IMR-90 (cell line): ENCODE measurements around the gene SHISAL1. TPM values are rescaled to one million over a fixed set of nuclear protein-coding genes. Genes with fewer than 3 reads are reported as not detected.

ENCODE experiments used
- ATAC-seq: fragments of 200-7000 bp; cut with Tn5 transposase; 2 replicates; pipeline ENCODE4 v1.9.1; 2020; ENCODE audit warnings: low read depth, mild to moderate bottlenecking, moderate library complexity
- BruUV-seq: library from RNA; stranded (reverse); fragments of 400-500 nt; replicated peaks from 2 replicates; lab custom pipeline; 2021; lab: Mats Ljungman, UMichigan
- CTCF ChIA-PET: fragments of 300-600 bp; formaldehyde crosslinking; extraction: SDS; loops from one replicate; lab custom pipeline; 2021; ENCODE audit warnings: antibody characterized with exemption; lab: Yijun Ruan, JAX
- POLR2A ChIA-PET: fragments of 300-600 bp; sonication (Branson Sonifier 250); formaldehyde crosslinking; loops from one replicate; lab custom pipeline; 2022; ENCODE audit warnings: antibody characterized with exemption; ENCODE audit not compliant: unreplicated experiment; lab: Charles Lee
- DNase-seq: peaks from one replicate; pipeline ENCODE4 v3.0.0; 2013
- H2AFZ ChIP-seq: replicated peaks from 2 replicates; pipeline ENCODE3; 2013; ENCODE audit warnings: low read length, mild to moderate bottlenecking; ENCODE audit not compliant: poor library complexity
- H2AK5ac ChIP-seq: 2 replicates; pipeline ENCODE4 v1.6.1; 2013; ENCODE audit warnings: low read depth, low read length, inconsistent platforms
- H2AK9ac ChIP-seq: replicated peaks from 2 replicates; pipeline ENCODE3; 2013; ENCODE audit warnings: mild to moderate bottlenecking, low read depth, low read length, moderate library complexity; ENCODE audit not compliant: poor library complexity
- H2BK120ac ChIP-seq: 2 replicates; pipeline ENCODE4 v1.6.1; 2013; ENCODE audit warnings: low read depth, low read length, inconsistent platforms
- H2BK15ac ChIP-seq: 3 replicates; pipeline ENCODE4 v1.6.1; 2013; ENCODE audit warnings: low read depth, low read length, inconsistent platforms
- H2BK20ac ChIP-seq: 2 replicates; pipeline ENCODE4 v1.6.1; 2013; ENCODE audit warnings: low read depth, mild to moderate bottlenecking, inconsistent platforms, low read length, moderate library complexity
- H2BK5ac ChIP-seq: 2 replicates; pipeline ENCODE4 v1.6.1; 2013; ENCODE audit warnings: mild to moderate bottlenecking, low read depth, low read length, inconsistent platforms; ENCODE audit not compliant: poor library complexity, severe bottlenecking
- H3K14ac ChIP-seq: replicated peaks from 2 replicates; pipeline ENCODE4 v1.6.1; 2013; ENCODE audit warnings: low read depth, low read length, inconsistent platforms
- H3K18ac ChIP-seq: 2 replicates; pipeline ENCODE4 v1.6.1; 2013; ENCODE audit warnings: low read depth, low read length, control low read depth
- H3K23ac ChIP-seq: 2 replicates; pipeline ENCODE4 v1.6.1; 2013; ENCODE audit warnings: low read depth, low read length, inconsistent platforms
- H3K27ac ChIP-seq: 2 replicates; pipeline ENCODE4 v1.5.1; 2013; ENCODE audit warnings: mild to moderate bottlenecking, control low read depth, low read length; ENCODE audit not compliant: insufficient read depth
- H3K27me3 ChIP-seq: 2 replicates; pipeline ENCODE4 v1.6.1; 2013; ENCODE audit warnings: low read length; ENCODE audit not compliant: control insufficient read depth, insufficient read depth
- H3K36me3 ChIP-seq: 2 replicates; pipeline ENCODE4 v1.6.1; 2013; ENCODE audit warnings: low read length, mixed read lengths; ENCODE audit not compliant: control insufficient read depth, insufficient read depth
- H3K4ac ChIP-seq: 2 replicates; pipeline ENCODE4 v1.6.1; 2013; ENCODE audit warnings: low read depth, low read length, inconsistent platforms
- H3K4me1 ChIP-seq: 2 replicates; pipeline ENCODE4 v1.6.1; 2013; ENCODE audit warnings: low read length, mixed read lengths; ENCODE audit not compliant: control insufficient read depth, insufficient read depth
- H3K4me2 ChIP-seq: 2 replicates; pipeline ENCODE4 v1.6.1; 2013; ENCODE audit warnings: low read depth, mild to moderate bottlenecking, control low read depth, low read length, moderate library complexity
- H3K4me3 ChIP-seq: 2 replicates; pipeline ENCODE4 v1.5.1; 2013; ENCODE audit warnings: low read depth, mild to moderate bottlenecking, control low read depth, low read length, moderate library complexity; ENCODE audit not compliant: insufficient read depth
- H3K56ac ChIP-seq: 2 replicates; pipeline ENCODE4 v1.6.1; 2013; ENCODE audit warnings: low read length, inconsistent platforms; ENCODE audit not compliant: insufficient read depth; ENCODE audit errors: extremely low read depth
- H3K79me1 ChIP-seq, 2 experiments: 2 replicates each; pipeline ENCODE4 v1.6.1; 2013; ENCODE audit warnings: low read length in 2 of 2, inconsistent platforms in 1 of 2, low read depth in 1 of 2
- H3K9ac ChIP-seq: 2 replicates; pipeline ENCODE4 v1.6.1; 2013; ENCODE audit warnings: low read depth, low read length, control low read depth
- H3K9me1 ChIP-seq: 2 replicates; pipeline ENCODE4 v1.6.1; 2013; ENCODE audit warnings: low read length, inconsistent platforms; ENCODE audit not compliant: insufficient read depth
- H3K9me3 ChIP-seq: 2 replicates; pipeline ENCODE4 v1.6.1; 2013; ENCODE audit warnings: low read length; ENCODE audit not compliant: control insufficient read depth, insufficient read depth
- H4K20me1 ChIP-seq: 2 replicates; pipeline ENCODE4 v1.6.1; 2013; ENCODE audit warnings: low read length, inconsistent platforms; ENCODE audit not compliant: insufficient read depth
- H4K5ac ChIP-seq: 2 replicates; pipeline ENCODE4 v1.6.1; 2013; ENCODE audit warnings: mild to moderate bottlenecking, low read depth, low read length, control low read depth
- H4K8ac ChIP-seq, 2 experiments: 2 replicates each; pipeline ENCODE4 v1.6.1; 2013; ENCODE audit warnings: low read depth in 2 of 2, low read length in 2 of 2, control low read depth in 1 of 2, inconsistent platforms in 1 of 2
- H4K91ac ChIP-seq: 2 replicates; pipeline ENCODE4 v1.6.1; 2013; ENCODE audit warnings: low read depth, low read length, inconsistent platforms; ENCODE audit not compliant: insufficient read depth
- BHLHE40 ChIP-seq: fragments of 150-350 bp; IDR thresholded peaks from 2 replicates; pipeline ENCODE4 v1.6.1; 2016; ENCODE audit warnings: mild to moderate bottlenecking, low read depth, low read length
- CEBPB ChIP-seq: IDR thresholded peaks from 2 replicates; pipeline ENCODE4 v1.6.1; 2012; ENCODE audit warnings: low read depth, low read length, improper control_type of control experiment
- CHD1 ChIP-seq: IDR thresholded peaks from 2 replicates; pipeline ENCODE4 v1.6.1; 2012; ENCODE audit warnings: low read depth, low read length, improper control_type of control experiment
- CTCF ChIP-seq: conservative IDR thresholded peaks from 2 replicates; pipeline ENCODE4 v1.5.1; 2012; ENCODE audit warnings: mild to moderate bottlenecking, low read depth, low read length, improper control_type of control experiment
- ELK1 ChIP-seq: fragments of 150-350 bp; IDR thresholded peaks from 2 replicates; pipeline ENCODE4 v1.6.1; 2016; ENCODE audit warnings: low read depth, mild to moderate bottlenecking, low read length, moderate library complexity, borderline replicate concordance
- FOS ChIP-seq: fragments of 150-350 bp; IDR thresholded peaks from 2 replicates; pipeline ENCODE4 v1.6.1; 2016; ENCODE audit warnings: low read depth, low read length
- MAFK ChIP-seq: IDR thresholded peaks from 2 replicates; pipeline ENCODE4 v1.6.1; 2012; ENCODE audit warnings: low read depth, low read length, improper control_type of control experiment
- MAZ ChIP-seq: IDR thresholded peaks from 2 replicates; pipeline ENCODE4 v1.6.1; 2012; ENCODE audit warnings: low read depth, mild to moderate bottlenecking, low read length, improper control_type of control experiment, moderate library complexity, borderline replicate concordance
- MXI1 ChIP-seq: IDR thresholded peaks from 2 replicates; pipeline ENCODE4 v1.6.1; 2012; ENCODE audit warnings: low read depth, mild to moderate bottlenecking, low read length, moderate library complexity, borderline replicate concordance
- NFE2L2 ChIP-seq: fragments of 150-350 bp; IDR thresholded peaks from 2 replicates; pipeline ENCODE4 v1.6.1; 2016; ENCODE audit warnings: low read depth, mild to moderate bottlenecking, low read length
- POLR2A ChIP-seq: IDR thresholded peaks from 2 replicates; pipeline ENCODE4 v1.6.1; 2012; ENCODE audit warnings: mild to moderate bottlenecking, low read depth, low read length
- RAD21 ChIP-seq: IDR thresholded peaks from 2 replicates; pipeline ENCODE4 v1.6.1; 2012; ENCODE audit warnings: low read length, improper control_type of control experiment
- RCOR1 ChIP-seq: IDR thresholded peaks from 2 replicates; pipeline ENCODE4 v1.6.1; 2012; ENCODE audit warnings: mild to moderate bottlenecking, low read length, improper control_type of control experiment; ENCODE audit not compliant: insufficient replicate concordance
- RFX5 ChIP-seq: IDR thresholded peaks from 2 replicates; pipeline ENCODE4 v1.8.0; 2012; ENCODE audit warnings: low read depth, mild to moderate bottlenecking, low read length, moderate library complexity
- SMC3 ChIP-seq: fragments of 150-350 bp; IDR thresholded peaks from 2 replicates; pipeline ENCODE4 v1.6.1; 2016; ENCODE audit warnings: low read depth, mild to moderate bottlenecking, antibody characterized with exemption, low read length, moderate library complexity
- USF2 ChIP-seq: fragments of 150-350 bp; IDR thresholded peaks from 2 replicates; pipeline ENCODE4 v1.6.1; 2017; ENCODE audit warnings: mild to moderate bottlenecking, antibody characterized with exemption, low read length, low read depth
- WGBS, 2 experiments: methylation state at CpG; one replicate each; pipeline versions ENCODE4 v1.1.5 to v1.1.7; 2013; ENCODE audit warnings: missing lambda C conversion rate in 2 of 2; ENCODE audit not compliant: insufficient read length in 1 of 2; ENCODE audit errors: extremely low coverage in 2 of 2; 5-methylcytosine and 5-hydroxymethylcytosine counted together
- dilution Hi-C: fragments of 300-500 bp; cut with HindIII; formaldehyde crosslinking; loops from one replicate; pipeline ENCODE4 v1.14.3; 2018; ENCODE audit warnings: low sequenced_read_pairs; ENCODE audit not compliant: unreplicated experiment
- in situ Hi-C: fragments of 300-500 bp; cut with MboI; formaldehyde crosslinking; loops from 3 replicates; pipeline ENCODE4 v1.14.3; 2019; ENCODE audit warnings: low sequenced_read_pairs, inconsistent platforms, mixed read lengths
- intact Hi-C: fragments of 100-400 bp; cut with micrococcal nuclease; formaldehyde crosslinking; loops from 2 replicates; pipeline ENCODE4 v1.10.0; 2022
- polyA plus RNA-seq, 3 experiments: library from polyadenylated mRNA; depleted of rRNA; stranded (reverse); fragments of >200 nt; gene quantifications; 2 replicates each; pipeline ENCODE4 v1.2.3, GENCODE V29; 2012; ENCODE audit warnings: low replicate concordance in 1 of 3
- total RNA-seq: library from RNA; depleted of rRNA; stranded (reverse); fragments of >200 nt; gene quantifications from 2 replicates; pipeline ENCODE4 v1.2.3, GENCODE V29; 2012

The SHISAL1 gene
- total and polyA plus RNA-seq, 2 of the 4 experiments (the other 2 are of a cell fraction) = 1.0 to 1.4 TPM

DNA sequence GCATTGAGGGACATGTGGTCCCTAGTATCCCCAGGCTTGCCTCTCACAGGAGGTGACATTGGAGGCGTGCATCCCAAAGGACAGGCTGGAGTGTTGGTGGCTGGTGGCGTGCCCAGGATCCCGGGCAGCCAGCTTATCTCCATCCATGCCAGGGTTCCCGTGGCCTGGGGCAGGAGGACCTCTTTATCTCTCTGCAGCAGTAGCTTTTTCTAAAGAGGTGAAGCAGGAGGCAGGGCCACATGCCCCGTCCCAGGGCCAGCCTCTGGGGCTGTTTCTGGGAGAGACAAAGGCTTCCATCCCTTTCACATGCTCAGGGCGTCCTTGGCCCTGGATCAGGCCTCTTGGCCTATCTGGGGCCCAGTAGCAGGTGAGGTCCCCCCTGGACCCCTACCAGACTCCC lies 112.3 kb downstream of the SHISAL1 start:
- H4K8ac ChIP-seq = no peak overlapping the region
- ATAC-seq (no peak), DNase-seq (no peak)
- H3K9me1 ChIP-seq = peaks cover 10% of the 10 kb centered on the region
- no peak overlapping the region for H2AFZ ChIP-seq
- ChIA-PET CTCF (no interaction called here), POLR2A (no interaction called here)
- peaks cover 20% of the 10 kb centered on the region for H3K4me1 ChIP-seq
- no peak overlapping the region for H2BK120ac ChIP-seq
- H3K4ac ChIP-seq = no peak overlapping the region
- no peak overlapping the region for H2BK20ac ChIP-seq
- in situ Hi-C loops (no loop called here), intact Hi-C loops (no loop called here), dilution Hi-C loops (no loop called here)
- no peak overlapping the region for H2AK9ac ChIP-seq
- no peak overlapping the region for H2BK5ac ChIP-seq
- H3K23ac ChIP-seq = no peak overlapping the region
- no peak overlapping the region for H4K5ac ChIP-seq
- WGBS, 2 experiments = no CpG with 5 or more reads among the region's 6 CpGs
- peaks cover 16% of the 10 kb centered on the region for H3K27me3 ChIP-seq
- no peak overlapping the region for H3K4me2 ChIP-seq
- H3K14ac ChIP-seq = no peak overlapping the region
- no peak overlapping the region for H3K56ac ChIP-seq
- H3K9me3 ChIP-seq = no peaks in the 10 kb centered on the region
- H2BK15ac ChIP-seq = no peak overlapping the region
- H3K79me1 ChIP-seq = no peaks in the 10 kb centered on the region
- no peak overlapping the region for H3K18ac ChIP-seq
- H4K91ac ChIP-seq = no peak overlapping the region
- H3K9ac ChIP-seq = no peak overlapping the region
- TF ChIP-seq POLR2A (no peak), FOS (no peak), RCOR1 (no peak), MAZ (no peak), BHLHE40 (no peak), USF2 (no peak), SMC3 (no peak), NFE2L2 (no peak), CHD1 (no peak), RAD21 (no peak), MXI1 (no peak), CTCF (no peak), MAFK (no peak), RFX5 (no peak), ELK1 (no peak), CEBPB (no peak)
- H3K27ac ChIP-seq = no peak overlapping the region
- BruUV-seq = no TSS peak
- H4K20me1 ChIP-seq = no peaks in the 10 kb centered on the region
- H2AK5ac ChIP-seq = 0 out of 2 replicates have a peak overlapping the region, but pooled peaks have one; percentile 9
- no peak overlapping the region for H3K4me3 ChIP-seq
- no peaks in the 10 kb centered on the region for H3K36me3 ChIP-seq
